ENCODE results near the gene ADIPOR2. TPM values are rescaled to one million over a fixed set of nuclear protein-coding genes. Genes with fewer than 3 reads are reported as not detected.
A peak's percentile ranks its signal among the peaks of the same experiment; 100 is the strongest.

ADIPOR2 gene
- total RNA-seq, 1 donor from 2014 or later = 43.0 TPM

GRCh38 chr12:1804545-1805332 is 113.9 kb downstream of the ADIPOR2 start:
- CTCF ChIA-PET = no interaction called here
- no peaks in the 10 kb centered on the region for H3K36me3 Mint-ChIP-seq (ENCODE audit: low read depth)
- no peak for TF ChIP-seq CTCF (IDR thresholded peaks at IDR 0.05)
- POLR2A ChIA-PET = no interaction called here
- H3K27me3 Mint-ChIP-seq = no peaks in the 10 kb centered on the region
- ATAC-seq (ENCODE audit: low read depth) = peak; percentile 75
- peak; percentile 65 for DNase-seq
- H3K4me3 Mint-ChIP-seq = peak overlapping the region; percentile 30
- H3K4me1 Mint-ChIP-seq = peaks cover 22% of the 10 kb centered on the region
- peaks cover 2% of the 10 kb centered on the region for H3K9me3 Mint-ChIP-seq
- H3K27ac Mint-ChIP-seq = peak overlapping the region; percentile 74
- intact Hi-C loops (cut with micrococcal nuclease) = loop anchor here (1.0 to 2.0 kb wide), 2 partner anchors 8 to 38 kb away; no protein-coding TSS in a partner anchor

GRCh38 chr12:1805441-1806081 is 114.7 kb downstream of the ADIPOR2 start:
- no peak for DNase-seq
- H3K27me3 Mint-ChIP-seq = peaks cover 2% of the 10 kb centered on the region
- intact Hi-C loops (cut with micrococcal nuclease) = loop anchor here (2.0 kb wide), 1 partner anchor 37 kb away; no protein-coding TSS in a partner anchor
- H3K36me3 Mint-ChIP-seq (ENCODE audit: low read depth) = no peaks in the 10 kb centered on the region
- H3K4me1 Mint-ChIP-seq = peaks cover 15% of the 10 kb centered on the region
- no peak for ATAC-seq (ENCODE audit: low read depth)
- no peak for TF ChIP-seq CTCF (IDR thresholded peaks at IDR 0.05)
- ChIA-PET POLR2A (no interaction called here), CTCF (no interaction called here)
- H3K4me3 Mint-ChIP-seq = no peak overlapping the region
- no peak overlapping the region for H3K27ac Mint-ChIP-seq
- peaks cover 2% of the 10 kb centered on the region for H3K9me3 Mint-ChIP-seq

GRCh38 chr12:1806301-1807086 is 115.6 kb downstream of the ADIPOR2 start:
- H3K27ac Mint-ChIP-seq = no peak overlapping the region
- ATAC-seq (ENCODE audit: low read depth) = no peak
- H3K9me3 Mint-ChIP-seq = peaks cover 2% of the 10 kb centered on the region
- no peaks in the 10 kb centered on the region for H3K36me3 Mint-ChIP-seq (ENCODE audit: low read depth)
- no peak overlapping the region for H3K4me3 Mint-ChIP-seq
- POLR2A ChIA-PET = no interaction called here
- intact Hi-C loops (cut with micrococcal nuclease) = no loop called here
- no peak for TF ChIP-seq CTCF (IDR thresholded peaks at IDR 0.05)
- CTCF ChIA-PET = no interaction called here
- peaks cover 5% of the 10 kb centered on the region for H3K4me1 Mint-ChIP-seq
- H3K27me3 Mint-ChIP-seq = peaks cover 2% of the 10 kb centered on the region
- DNase-seq = no peak

- no peak for TF ChIP-seq CTCF (IDR thresholded peaks at IDR 0.05)
- ChIA-PET CTCF (interaction anchor here (0.6 kb wide), 1 partner anchor 103 kb away, joined by 3 read pairs; no protein-coding TSS in a partner anchor), POLR2A (no interaction called here)
- Mint-ChIP-seq H3K27ac (no peak overlapping the region), H3K4me3 (no peak overlapping the region), H3K4me1 (peaks cover 5% of the 10 kb centered on the region), H3K27me3 (peaks cover 2% of the 10 kb centered on the region), H3K9me3 (peaks cover 2% of the 10 kb centered on the region), H3K36me3 (ENCODE audit: low read depth) (no peaks in the 10 kb centered on the region)
- intact Hi-C loops (cut with micrococcal nuclease) = no loop called here
- ATAC-seq (ENCODE audit: low read depth) (no peak), DNase-seq (no peak)
Observed at GRCh38 chr12:1807087-1807860, 116.4 kb downstream of the ADIPOR2 start.

All from activated B cell treated with CpG ODN at 0.5 μM for 24 hours (primary cell).